ENCODE data around the gene CACNA1A. TPM values are rescaled to one million over a fixed set of nuclear protein-coding genes. Genes with fewer than 3 reads are reported as not detected.
A peak's percentile ranks its signal among the peaks of the same experiment; 100 is the strongest.

CACNA1A gene
- total RNA-seq, 1 donor from 2014 or later, result 8.6 TPM

DNA sequence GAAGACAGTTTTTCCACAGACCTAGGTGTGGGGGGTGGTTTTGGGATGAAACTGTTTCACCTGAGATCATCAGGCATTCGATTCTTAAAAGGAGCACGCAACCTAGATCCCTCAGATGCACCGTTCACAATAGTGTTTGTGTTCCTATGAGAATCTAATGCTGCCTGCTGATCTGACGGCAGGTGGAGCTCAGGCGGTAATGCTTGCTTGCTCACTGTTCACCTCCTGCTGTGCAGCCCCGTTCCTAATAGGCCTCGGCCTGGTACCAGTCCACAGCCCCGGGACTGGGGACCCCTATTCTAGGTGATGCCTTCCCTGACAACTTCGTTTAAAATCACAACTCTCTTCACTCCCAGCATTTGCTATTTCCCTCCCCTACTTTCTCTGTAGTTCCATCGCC, 206.4 kb downstream of the CACNA1A start:
- Histone ChIP-seq H3K36me3 (no peaks in the 10 kb centered on the region), H3K27ac (no peak overlapping the region), H3K27me3 (peaks cover 7% of the 10 kb centered on the region), H3K4me1 (no peaks in the 10 kb centered on the region), H3K4me3 (no peak overlapping the region), H3K9me3 (no peaks in the 10 kb centered on the region)
- intact Hi-C loops (cut with DNase I), result loop anchor here (5.0 kb wide), 1 partner anchor 1323 kb away; no protein-coding TSS in a partner anchor
- no peak for DNase-seq (ENCODE audit: extremely low spot score in 2 of 2)
- TF ChIP-seq POLR2AphosphoS5 (IDR thresholded peaks at IDR 0.05; ENCODE audit: insufficient read depth in 1 of 2, low read depth in 1 of 2), result no peak
- TF ChIP-seq, protein P1, sequence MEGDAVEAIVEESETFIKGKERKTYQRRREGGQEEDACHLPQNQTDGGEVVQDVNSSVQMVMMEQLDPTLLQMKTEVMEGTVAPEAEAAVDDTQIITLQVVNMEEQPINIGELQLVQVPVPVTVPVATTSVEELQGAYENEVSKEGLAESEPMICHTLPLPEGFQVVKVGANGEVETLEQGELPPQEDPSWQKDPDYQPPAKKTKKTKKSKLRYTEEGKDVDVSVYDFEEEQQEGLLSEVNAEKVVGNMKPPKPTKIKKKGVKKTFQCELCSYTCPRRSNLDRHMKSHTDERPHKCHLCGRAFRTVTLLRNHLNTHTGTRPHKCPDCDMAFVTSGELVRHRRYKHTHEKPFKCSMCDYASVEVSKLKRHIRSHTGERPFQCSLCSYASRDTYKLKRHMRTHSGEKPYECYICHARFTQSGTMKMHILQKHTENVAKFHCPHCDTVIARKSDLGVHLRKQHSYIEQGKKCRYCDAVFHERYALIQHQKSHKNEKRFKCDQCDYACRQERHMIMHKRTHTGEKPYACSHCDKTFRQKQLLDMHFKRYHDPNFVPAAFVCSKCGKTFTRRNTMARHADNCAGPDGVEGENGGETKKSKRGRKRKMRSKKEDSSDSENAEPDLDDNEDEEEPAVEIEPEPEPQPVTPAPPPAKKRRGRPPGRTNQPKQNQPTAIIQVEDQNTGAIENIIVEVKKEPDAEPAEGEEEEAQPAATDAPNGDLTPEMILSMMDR (IDR thresholded peaks at IDR 0.05), result no peak
- TF ChIP-seq POLR2A (IDR thresholded peaks at IDR 0.05), result no peak

DNA sequence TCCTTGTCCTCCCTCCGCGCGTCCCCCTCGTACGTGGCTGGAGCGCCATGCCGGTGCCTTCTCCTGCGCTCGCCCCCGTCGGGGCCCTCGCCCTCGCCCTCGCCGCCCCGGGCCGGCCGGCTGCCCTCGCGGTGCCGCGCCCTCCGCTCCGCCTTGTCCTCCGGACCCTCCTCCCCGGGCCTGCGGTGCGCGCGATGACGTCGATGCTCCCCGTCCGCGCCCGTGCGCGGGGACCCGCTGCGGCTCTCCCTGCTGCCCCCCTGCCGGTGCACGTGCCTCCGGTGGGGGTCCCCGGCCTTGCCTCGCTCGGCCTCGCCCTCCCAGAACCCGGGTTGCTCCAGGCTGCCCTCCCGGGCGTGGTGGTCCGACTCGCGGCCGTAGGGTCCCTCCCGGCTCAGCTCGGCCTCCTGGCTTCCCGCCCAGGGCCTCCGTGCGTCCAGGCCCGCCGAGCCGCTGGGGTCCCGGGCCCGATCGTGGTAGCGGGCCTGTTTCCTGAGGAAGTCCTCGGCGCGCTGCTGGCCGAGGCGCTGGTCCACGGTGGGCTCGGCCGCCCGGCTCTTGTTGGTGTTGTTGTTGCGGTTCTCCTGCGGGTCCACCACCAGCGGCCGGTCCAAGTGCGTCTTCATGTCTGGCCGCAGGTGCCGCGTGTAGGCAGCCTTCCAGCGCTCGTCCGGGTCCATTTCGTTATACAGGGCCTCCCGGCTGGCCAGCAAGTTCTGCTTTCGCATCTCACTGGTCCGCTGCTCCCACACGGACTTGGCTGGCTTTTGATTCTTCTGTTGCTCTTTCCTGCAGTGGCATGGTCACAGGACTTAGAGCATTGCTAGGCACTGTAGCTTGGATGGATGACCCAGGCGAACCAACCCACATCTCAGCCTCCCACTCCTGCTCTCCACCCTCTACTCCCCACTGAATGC, 207.5 kb downstream of the CACNA1A start:
- intact Hi-C loops (cut with DNase I), result loop anchor here (5.0 kb wide), 1 partner anchor 1322 kb away; no protein-coding TSS in a partner anchor
- no peaks in the 10 kb centered on the region for H3K4me1 ChIP-seq
- no peak for DNase-seq (ENCODE audit: extremely low spot score in 2 of 2)
- peak overlapping the region; percentile 25 to 29 for H3K4me3 ChIP-seq
- TF ChIP-seq POLR2A (IDR thresholded peaks at IDR 0.05) (no peak), POLR2AphosphoS5 (IDR thresholded peaks at IDR 0.05; ENCODE audit: insufficient read depth in 1 of 2, low read depth in 1 of 2) (no peak)
- TF ChIP-seq, protein P1 (IDR thresholded peaks at IDR 0.05), result no peak
- H3K9me3 ChIP-seq, result no peaks in the 10 kb centered on the region
- no peaks in the 10 kb centered on the region for H3K36me3 ChIP-seq
- H3K27me3 ChIP-seq, result peaks cover 7% of the 10 kb centered on the region
- no peak overlapping the region for H3K27ac ChIP-seq

DNA sequence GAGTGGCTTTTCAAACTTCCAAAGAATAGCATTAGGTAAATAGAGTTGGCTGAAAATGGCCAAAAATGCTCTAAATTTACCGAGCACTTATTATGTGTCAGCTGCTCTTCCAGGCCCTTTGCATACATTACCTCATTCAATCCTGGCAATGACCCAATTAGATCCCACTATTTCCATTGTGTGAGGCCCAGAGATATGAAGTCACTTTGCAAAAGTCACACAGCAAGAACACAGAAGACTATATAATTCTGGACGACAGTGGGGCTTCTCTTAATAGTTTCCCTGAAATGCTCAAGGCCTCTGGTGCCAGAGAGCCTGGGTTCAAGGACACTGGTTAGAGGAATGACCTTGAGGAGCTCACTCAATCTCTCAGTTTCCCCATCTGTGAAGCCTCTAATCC, 209.3 kb downstream of the CACNA1A start:
- intact Hi-C loops (cut with DNase I), result loop anchor here (5.0 kb wide), 1 partner anchor 1320 kb away; no protein-coding TSS in a partner anchor
- Histone ChIP-seq H3K4me1 (no peaks in the 10 kb centered on the region), H3K9me3 (no peaks in the 10 kb centered on the region), H3K4me3 (no peak overlapping the region), H3K36me3 (no peaks in the 10 kb centered on the region), H3K27me3 (peaks cover 7% of the 10 kb centered on the region), H3K27ac (no peak overlapping the region)
- TF ChIP-seq POLR2A (IDR thresholded peaks at IDR 0.05), result no peak
- no peak for DNase-seq (ENCODE audit: extremely low spot score in 2 of 2)

DNA sequence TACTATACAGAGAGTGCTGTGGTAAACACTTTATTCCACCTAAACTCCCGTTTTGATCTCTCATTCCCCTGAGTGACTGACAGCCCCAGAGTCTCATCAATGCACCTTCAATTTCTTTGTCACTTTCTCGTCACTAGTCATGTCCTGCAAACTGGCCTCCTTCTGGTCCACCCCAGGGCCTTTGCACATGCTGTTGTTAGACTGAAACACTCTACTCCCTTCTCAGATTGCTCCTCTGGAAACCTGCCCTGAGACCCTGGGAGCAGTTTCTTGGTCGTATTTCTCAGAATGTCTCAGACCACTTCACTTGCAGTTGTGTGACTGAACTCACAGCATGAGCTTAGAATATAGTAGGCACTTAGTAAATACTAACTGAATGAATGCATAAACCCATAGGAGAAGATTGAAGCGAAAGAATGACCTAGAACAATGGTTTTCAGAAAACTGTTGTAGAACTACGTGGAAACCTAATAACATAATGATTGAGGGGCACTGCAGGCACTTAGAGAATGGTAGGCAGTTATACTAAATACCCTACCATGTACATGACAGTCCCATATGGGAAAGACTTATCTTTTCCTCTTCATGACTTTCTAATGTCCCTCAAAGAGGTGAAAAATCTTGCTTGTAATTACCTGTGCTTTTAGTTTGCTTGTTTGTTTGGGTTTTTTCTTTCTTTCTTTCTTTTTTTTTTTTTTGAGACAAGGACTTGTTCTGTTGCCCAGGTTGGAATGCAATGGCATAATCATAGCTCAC, 211.3 kb downstream of the CACNA1A start:
- intact Hi-C loops (cut with DNase I), result loop anchor here (5.0 kb wide), 1 partner anchor 1318 kb away; no protein-coding TSS in a partner anchor
- Histone ChIP-seq H3K9me3 (no peaks in the 10 kb centered on the region), H3K4me3 (no peak overlapping the region), H3K36me3 (no peaks in the 10 kb centered on the region), H3K27ac (no peak overlapping the region), H3K4me1 (no peaks in the 10 kb centered on the region), H3K27me3 (peaks cover 7% of the 10 kb centered on the region)
- no peak for DNase-seq (ENCODE audit: extremely low spot score in 2 of 2)
- TF ChIP-seq POLR2AphosphoS5 (IDR thresholded peaks at IDR 0.05; ENCODE audit: insufficient read depth in 1 of 2, low read depth in 1 of 2) (no peak), POLR2A (IDR thresholded peaks at IDR 0.05) (no peak)
- TF ChIP-seq, protein P1 (IDR thresholded peaks at IDR 0.05), result no peak

DNA sequence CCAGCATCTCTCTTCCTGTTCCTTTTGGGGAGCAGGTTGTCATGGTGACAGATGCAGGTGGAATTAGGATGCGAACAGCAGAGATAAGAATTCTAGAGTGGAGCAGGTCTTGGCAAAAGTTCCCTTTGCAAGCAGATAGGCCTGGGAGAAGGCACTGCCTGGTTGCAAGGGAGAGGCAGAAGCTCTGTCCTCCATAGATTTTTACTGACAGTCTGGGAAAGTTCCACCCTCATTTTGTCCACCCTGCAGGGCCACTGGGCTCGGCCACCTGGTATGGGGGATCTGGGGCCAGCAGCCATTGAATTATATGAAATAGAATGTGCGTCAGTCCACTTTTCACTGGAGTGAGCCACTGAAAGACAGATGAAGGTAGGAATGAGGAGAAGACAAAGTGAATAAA, 214.4 kb downstream of the CACNA1A start:
- intact Hi-C loops (cut with DNase I), result no loop called here
- H3K9me3 ChIP-seq, result no peaks in the 10 kb centered on the region
- no peaks in the 10 kb centered on the region for H3K27me3 ChIP-seq
- no peak for TF ChIP-seq POLR2AphosphoS5 (IDR thresholded peaks at IDR 0.05; ENCODE audit: insufficient read depth in 1 of 2, low read depth in 1 of 2)
- DNase-seq (ENCODE audit: extremely low spot score in 2 of 2), result no peak
- H3K27ac ChIP-seq, result no peak overlapping the region
- no peaks in the 10 kb centered on the region for H3K36me3 ChIP-seq
- H3K4me3 ChIP-seq, result no peak overlapping the region
- no peaks in the 10 kb centered on the region for H3K4me1 ChIP-seq
